GM06990 (cell line): ENCODE measurements around the gene ANKRD44.
A peak's percentile ranks its signal among the peaks of the same experiment; 100 is the strongest.

Experiments used
- DNase-seq: peaks from one replicate; pipeline ENCODE4 v3.0.0-alpha.2; 2011; ENCODE audit not compliant: insufficient read length; ENCODE audit errors: extremely low read depth
- H3K27me3 ChIP-seq: replicated peaks from 2 replicates; pipeline ENCODE4 v1.6.0; 2011; ENCODE audit warnings: low read length; ENCODE audit not compliant: control insufficient read depth, insufficient read depth
- H3K36me3 ChIP-seq: 2 replicates; pipeline ENCODE4 v1.5.1; 2011; ENCODE audit warnings: low read length; ENCODE audit not compliant: control insufficient read depth, insufficient read depth
- H3K4me3 ChIP-seq: replicated peaks from 2 replicates; pipeline ENCODE4 v1.5.1; 2011; ENCODE audit warnings: low read depth, mild to moderate bottlenecking, control low read depth, low read length
- CTCF ChIP-seq: IDR thresholded peaks from 2 replicates; pipeline ENCODE4 v1.5.1; 2011; ENCODE audit warnings: low read length, control low read depth, mild to moderate bottlenecking, inconsistent platforms; ENCODE audit not compliant: insufficient read depth, poor library complexity, severe bottlenecking

ANKRD44 gene

GRCh38 chr2:197256021-197256420, 54.6 kb downstream of the ANKRD44 start:
- H3K4me3 ChIP-seq = peak overlapping the region; percentile 57
- no peak for DNase-seq

GRCh38 chr2:197255543-197255942, 55.0 kb downstream of the ANKRD44 start:
- no peaks in the 10 kb centered on the region for H3K27me3 ChIP-seq
- H3K4me3 ChIP-seq = peak overlapping the region; percentile 57
- H3K36me3 ChIP-seq = no peaks in the 10 kb centered on the region
- peak; percentile 83 for DNase-seq
- no peak for TF ChIP-seq CTCF

More at GRCh38 chr2:197256021-197256420, 54.6 kb downstream of the ANKRD44 start:
- no peak for TF ChIP-seq CTCF
- Histone ChIP-seq H3K27me3 (no peaks in the 10 kb centered on the region), H3K36me3 (no peaks in the 10 kb centered on the region)

- no peaks in the 10 kb centered on the region; the same call in none of the 2 replicates for H3K36me3 ChIP-seq
- TF ChIP-seq CTCF = no peak
- H3K4me3 ChIP-seq = no peak overlapping the region
- no peaks in the 10 kb centered on the region for H3K27me3 ChIP-seq
- no peak for DNase-seq
Measured at GRCh38 chr2:197254776-197255530, 55.6 kb downstream of the ANKRD44 start.

GRCh38 chr2:197251576-197251975, 59.0 kb downstream of the ANKRD44 start:
- Histone ChIP-seq H3K36me3 (no peaks in the 10 kb centered on the region; the same call in none of the 2 replicates), H3K4me3 (no peak overlapping the region), H3K27me3 (no peaks in the 10 kb centered on the region)
- no peak for DNase-seq
- no peak for TF ChIP-seq CTCF

- Histone ChIP-seq H3K36me3 (no peaks in the 10 kb centered on the region; the same call in none of the 2 replicates), H3K4me3 (no peak overlapping the region), H3K27me3 (no peaks in the 10 kb centered on the region)
- no peak for TF ChIP-seq CTCF
- no peak for DNase-seq
Measured at GRCh38 chr2:197251163-197251562, 59.4 kb downstream of the ANKRD44 start.
